Measurements from ENCODE around the gene CNTN5. TPM values are rescaled to one million over a fixed set of nuclear protein-coding genes. Genes with fewer than 3 reads are reported as not detected.

CNTN5 gene
- total and polyA plus RNA-seq, 2 donors (not counting 1 experiment from before 2014, with no cell fraction given) = not detected

DNA sequence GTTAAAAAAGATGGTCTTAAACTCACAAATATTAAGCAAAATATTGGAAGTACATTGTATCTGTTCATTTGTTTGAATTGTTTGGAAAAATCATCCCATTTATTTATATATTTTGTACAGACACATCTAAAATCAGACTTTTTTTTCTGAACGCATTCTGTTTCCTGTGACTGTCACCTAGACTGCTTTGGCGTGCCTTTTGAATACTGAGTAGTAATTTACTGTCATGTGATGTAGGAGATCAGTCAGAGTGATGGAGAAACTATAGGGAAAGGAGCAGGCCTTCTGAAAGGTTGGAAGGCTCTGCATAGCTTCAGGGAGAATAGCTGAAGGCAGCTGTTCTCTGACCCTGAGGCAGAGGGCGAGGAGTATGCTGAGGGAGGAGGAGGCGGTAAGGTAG, 1214.3 kb downstream of the CNTN5 start:
- ATAC-seq (ENCODE audit: low read depth) (no peak), DNase-seq (no peak)
- Histone ChIP-seq H2AFZ (ENCODE audit: insufficient read depth, low read depth, low read length, poor library complexity, severe bottlenecking) (no peak overlapping the region), H3K4me3 (ENCODE audit: control extremely low read depth in 1 of 5, extremely low read depth in 1 of 5, insufficient read depth in 1 of 5, low read depth in 2 of 5, low read length in 4 of 5) (no peak overlapping the region), H3K4me1 (ENCODE audit: control insufficient read depth in 2 of 2, insufficient read depth in 2 of 2, low read length in 2 of 2) (no peaks in the 10 kb centered on the region), H3K4me2 (replicated peaks; ENCODE audit: low read depth, low read length, poor library complexity, severe bottlenecking) (no peak overlapping the region), H3K9me3 (ENCODE audit: control extremely low read depth in 1 of 3, control insufficient read depth in 2 of 3, insufficient read depth in 1 of 3, low read length in 2 of 3) (peaks cover 0 to 10% (median 1%) of the 10 kb centered on the region in 3 donors), H3K27ac (ENCODE audit: low read length in 2 of 2) (no peak overlapping the region), H3K27me3 (replicated peaks in 1 of 4; ENCODE audit: control extremely low read depth in 1 of 4, control insufficient read depth in 3 of 4, insufficient read depth in 4 of 4, low read length in 3 of 4) (no peaks in the 10 kb centered on the region), H3K36me3 (replicated peaks in 1 of 2; ENCODE audit: control extremely low read depth in 1 of 2, control insufficient read depth in 1 of 2, extremely low read depth in 1 of 2, insufficient read depth in 2 of 2, low read length in 1 of 2) (no peaks in the 10 kb centered on the region), H3K9ac (ENCODE audit: low read length) (no peak overlapping the region), H3K79me2 (ENCODE audit: control insufficient read depth, insufficient read depth, low read length) (no peaks in the 10 kb centered on the region), H4K20me1 (ENCODE audit: control insufficient read depth, insufficient read depth, low read length, poor library complexity, severe bottlenecking) (no peaks in the 10 kb centered on the region)
- intact Hi-C loops (cut with micrococcal nuclease) = no loop called here
- Mint-ChIP-seq H3K4me1 (no peaks in the 10 kb centered on the region), H3K27ac (no peak overlapping the region), H3K9me3 (ENCODE audit: insufficient read depth) (peaks cover 7% of the 10 kb centered on the region), H3K27me3 (no peaks in the 10 kb centered on the region), H3K4me3 (no peak overlapping the region)
- TF ChIP-seq, protein P1, sequence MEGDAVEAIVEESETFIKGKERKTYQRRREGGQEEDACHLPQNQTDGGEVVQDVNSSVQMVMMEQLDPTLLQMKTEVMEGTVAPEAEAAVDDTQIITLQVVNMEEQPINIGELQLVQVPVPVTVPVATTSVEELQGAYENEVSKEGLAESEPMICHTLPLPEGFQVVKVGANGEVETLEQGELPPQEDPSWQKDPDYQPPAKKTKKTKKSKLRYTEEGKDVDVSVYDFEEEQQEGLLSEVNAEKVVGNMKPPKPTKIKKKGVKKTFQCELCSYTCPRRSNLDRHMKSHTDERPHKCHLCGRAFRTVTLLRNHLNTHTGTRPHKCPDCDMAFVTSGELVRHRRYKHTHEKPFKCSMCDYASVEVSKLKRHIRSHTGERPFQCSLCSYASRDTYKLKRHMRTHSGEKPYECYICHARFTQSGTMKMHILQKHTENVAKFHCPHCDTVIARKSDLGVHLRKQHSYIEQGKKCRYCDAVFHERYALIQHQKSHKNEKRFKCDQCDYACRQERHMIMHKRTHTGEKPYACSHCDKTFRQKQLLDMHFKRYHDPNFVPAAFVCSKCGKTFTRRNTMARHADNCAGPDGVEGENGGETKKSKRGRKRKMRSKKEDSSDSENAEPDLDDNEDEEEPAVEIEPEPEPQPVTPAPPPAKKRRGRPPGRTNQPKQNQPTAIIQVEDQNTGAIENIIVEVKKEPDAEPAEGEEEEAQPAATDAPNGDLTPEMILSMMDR (IDR thresholded peaks at IDR 0.05) = no peak
- no peak for TF ChIP-seq EZH2 (IDR thresholded peaks at IDR 0.05; ENCODE audit: borderline replicate concordance, insufficient read depth, low read depth, low read length, poor library complexity, severe bottlenecking)
- ChIA-PET CTCF (no interaction called here), POLR2A (no interaction called here)
- no CpG with 5 or more reads among the region's 4 CpGs for WGBS (ENCODE audit: insufficient coverage)

DNA sequence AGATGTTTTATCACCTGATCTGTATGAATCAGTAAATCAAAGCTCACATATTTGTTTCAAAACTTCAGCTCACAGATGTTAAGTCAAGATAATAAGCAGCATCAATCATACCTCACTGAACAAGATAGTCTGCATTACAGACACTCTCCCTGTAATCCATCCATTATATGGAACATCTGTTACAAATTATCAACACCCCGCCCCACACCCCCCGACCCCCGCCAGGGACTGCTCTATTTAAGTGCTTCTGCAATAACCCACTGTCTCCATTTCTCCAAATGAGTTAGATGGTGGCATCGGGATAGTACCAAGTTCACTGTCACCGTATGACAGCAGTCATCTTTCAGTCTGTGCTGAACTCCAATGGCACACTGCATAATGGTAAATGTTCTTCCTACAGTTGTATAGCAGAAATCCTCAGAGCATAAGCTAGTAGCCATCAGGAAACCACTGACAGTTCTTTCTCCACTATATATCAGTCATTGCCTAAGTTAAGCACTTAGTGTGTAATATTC, 1219.3 kb downstream of the CNTN5 start:
- Mint-ChIP-seq H3K27me3 (no peaks in the 10 kb centered on the region), H3K9me3 (ENCODE audit: insufficient read depth) (peaks cover 4% of the 10 kb centered on the region), H3K27ac (no peak overlapping the region), H3K4me3 (no peak overlapping the region), H3K4me1 (no peaks in the 10 kb centered on the region)
- no peak for DNase-seq
- WGBS (ENCODE audit: insufficient coverage) = 100% methylated on average over 1 of the region's 5 CpGs
- Histone ChIP-seq H3K27me3 (replicated peaks in 1 of 4; ENCODE audit: control extremely low read depth in 1 of 4, control insufficient read depth in 3 of 4, insufficient read depth in 4 of 4, low read length in 3 of 4) (no peaks in the 10 kb centered on the region), H3K27ac (ENCODE audit: low read length in 2 of 2) (no peak overlapping the region), H3K36me3 (replicated peaks in 1 of 2; ENCODE audit: control extremely low read depth in 1 of 2, control insufficient read depth in 1 of 2, extremely low read depth in 1 of 2, insufficient read depth in 2 of 2, low read length in 1 of 2) (no peaks in the 10 kb centered on the region), H4K20me1 (ENCODE audit: control insufficient read depth, insufficient read depth, low read length, poor library complexity, severe bottlenecking) (no peaks in the 10 kb centered on the region), H2AFZ (ENCODE audit: insufficient read depth, low read depth, low read length, poor library complexity, severe bottlenecking) (no peak overlapping the region), H3K4me2 (replicated peaks; ENCODE audit: low read depth, low read length, poor library complexity, severe bottlenecking) (no peak overlapping the region), H3K9ac (ENCODE audit: low read length) (no peak overlapping the region), H3K9me3 (ENCODE audit: control extremely low read depth in 1 of 3, control insufficient read depth in 2 of 3, insufficient read depth in 1 of 3, low read length in 2 of 3) (peaks cover 0 to 10% (median 0%) of the 10 kb centered on the region in 3 donors), H3K4me3 (ENCODE audit: control extremely low read depth in 1 of 5, extremely low read depth in 1 of 5, insufficient read depth in 1 of 5, low read depth in 2 of 5, low read length in 4 of 5) (no peak overlapping the region), H3K79me2 (ENCODE audit: control insufficient read depth, insufficient read depth, low read length) (no peaks in the 10 kb centered on the region), H3K4me1 (ENCODE audit: control insufficient read depth in 2 of 2, insufficient read depth in 2 of 2, low read length in 2 of 2) (no peaks in the 10 kb centered on the region)
- TF ChIP-seq EZH2 (IDR thresholded peaks at IDR 0.05; ENCODE audit: borderline replicate concordance, insufficient read depth, low read depth, low read length, poor library complexity, severe bottlenecking) = no peak
- TF ChIP-seq, protein P1 (IDR thresholded peaks at IDR 0.05) = no peak
- intact Hi-C loops (cut with micrococcal nuclease) = no loop called here
- ATAC-seq (ENCODE audit: low read depth) = no peak
- ChIA-PET CTCF (no interaction called here), POLR2A (no interaction called here)

All from B cell (primary cell).